HG02970 (cell line): ENCODE measurements around the gene GLCE.

ENCODE experiments used
- ATAC-seq: cut with Tn5 transposase; IDR thresholded peaks from one replicate; pipeline ENCODE4 v1.9.1; 2021; ENCODE audit warnings: mild to moderate bottlenecking, moderate library complexity, moderate number of reproducible peaks; ENCODE audit not compliant: unreplicated experiment, low FRiP score

GLCE gene

DNA sequence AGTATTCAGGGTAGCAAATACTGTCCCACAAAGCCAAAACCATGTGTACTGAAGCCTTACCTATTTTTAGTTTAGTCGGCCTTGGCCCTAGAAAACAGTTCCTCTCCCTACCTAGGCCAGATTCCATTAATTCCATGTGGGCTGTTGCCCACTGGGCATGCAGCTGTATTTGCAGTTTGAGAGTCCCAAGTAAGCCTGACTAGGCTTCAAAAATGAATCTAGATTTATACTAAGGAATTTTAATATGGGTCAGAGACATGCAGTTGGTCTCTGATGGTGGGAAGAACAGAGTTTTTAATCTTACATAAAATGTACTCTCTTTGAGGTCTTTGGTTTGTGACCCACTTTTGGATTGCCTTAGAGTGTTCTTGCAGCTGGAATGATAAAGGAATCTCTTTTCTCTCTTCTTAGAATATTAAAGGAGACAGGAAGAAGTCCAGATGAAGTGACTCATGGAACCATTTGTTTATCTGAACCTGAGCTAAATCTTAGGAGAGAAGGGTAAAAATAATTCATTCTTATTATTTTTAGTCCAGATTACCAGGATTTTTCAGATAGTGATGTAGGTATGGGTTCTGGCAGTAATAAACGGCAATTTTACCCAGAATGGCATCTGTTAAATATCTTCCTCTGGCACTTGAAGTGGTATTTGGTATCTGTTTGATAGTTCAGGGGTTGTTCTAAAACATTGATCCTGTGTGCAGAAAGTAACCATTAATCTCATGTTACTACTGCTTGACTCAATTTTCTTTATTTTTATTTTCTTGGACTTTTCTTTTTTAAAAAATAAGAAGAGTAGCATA is 33.8 kb downstream of the GLCE start:
- no peak for ATAC-seq

GRCh38 chr15:69194854-69195253 is 34.4 kb downstream of the GLCE start:
- no peak for ATAC-seq

GRCh38 chr15:69200832-69201745 is 40.7 kb downstream of the GLCE start:
- ATAC-seq = no peak

GRCh38 chr15:69206079-69206478 is 45.6 kb downstream of the GLCE start:
- ATAC-seq = no peak

GRCh38 chr15:69209661-69210060 is 49.2 kb downstream of the GLCE start:
- no peak for ATAC-seq

GRCh38 chr15:69210574-69210973 is 50.1 kb downstream of the GLCE start:
- ATAC-seq = no peak

DNA sequence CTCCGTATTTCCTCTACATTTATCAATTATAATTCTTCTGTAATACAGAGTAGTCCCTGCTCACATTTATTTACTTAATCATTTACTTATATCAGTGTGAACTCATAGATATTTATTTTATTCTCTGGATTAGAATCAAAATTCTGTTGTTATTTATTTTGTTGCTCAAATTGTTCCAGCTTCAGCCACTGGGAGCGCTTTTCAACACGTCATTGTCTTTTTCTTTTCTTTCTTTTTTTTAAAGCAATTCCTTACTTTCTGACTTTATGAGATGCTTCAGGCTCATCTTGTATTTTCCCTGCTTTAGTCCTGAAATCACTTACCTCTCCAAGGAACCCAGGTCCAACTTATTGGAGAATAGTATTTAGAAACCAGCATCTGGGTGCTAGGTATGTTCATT is 53.4 kb downstream of the GLCE start:
- ATAC-seq = no peak

DNA sequence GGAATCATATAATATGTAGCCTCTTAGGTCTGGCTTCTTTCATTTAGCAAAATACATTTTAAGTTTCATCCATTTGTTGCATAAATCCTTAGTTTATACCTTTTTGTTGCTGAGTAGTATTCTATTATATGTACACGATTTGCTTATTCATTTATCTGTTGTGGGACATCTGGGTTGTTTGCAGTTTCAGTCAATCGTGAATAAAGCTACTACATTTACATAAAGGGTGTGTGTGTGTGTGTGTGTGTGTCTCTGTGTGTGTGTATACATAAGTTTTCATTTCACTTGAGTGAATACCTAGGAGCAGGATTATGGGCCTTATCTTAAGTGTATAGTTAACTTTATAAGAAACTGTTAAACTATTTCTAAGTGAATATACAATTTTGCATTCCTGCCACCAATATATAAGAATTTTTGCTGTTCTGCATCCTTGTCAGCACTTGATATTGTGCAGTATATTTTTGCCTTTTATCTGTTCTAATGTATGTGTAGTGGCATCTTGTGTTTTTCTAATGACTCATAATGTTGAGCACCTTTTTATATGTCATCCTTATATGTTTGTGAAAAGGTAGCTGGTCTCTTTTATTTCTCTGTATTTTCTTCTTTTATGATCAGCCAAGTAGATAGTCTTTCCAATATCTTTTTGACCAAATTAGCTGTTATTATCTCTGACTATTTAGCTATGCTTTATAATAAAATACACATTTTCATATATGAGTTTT is 55.0 kb downstream of the GLCE start:
- ATAC-seq = no peak

DNA sequence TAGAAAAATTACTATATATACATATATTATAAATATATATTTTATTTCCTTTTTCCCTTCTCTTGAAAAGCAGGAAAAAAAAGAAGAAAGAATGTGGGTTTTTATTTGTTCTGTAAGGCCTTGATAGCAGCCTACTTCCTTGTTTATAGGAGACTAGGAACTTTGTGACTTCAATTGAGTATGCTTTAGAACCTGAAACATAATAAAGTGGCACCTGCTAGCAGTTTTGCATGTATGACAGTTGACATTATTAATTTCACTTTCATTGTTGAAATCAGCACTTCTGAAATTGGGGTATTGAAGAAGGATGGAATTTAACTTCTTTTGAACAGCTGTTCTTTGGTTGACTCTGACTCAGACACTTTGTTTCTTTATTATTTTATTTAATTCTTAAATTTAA is 56.9 kb downstream of the GLCE start:
- ATAC-seq = no peak

GRCh38 chr15:69219690-69220089 is 59.3 kb downstream of the GLCE start:
- ATAC-seq = no peak

GRCh38 chr15:69222002-69222474 is 61.6 kb downstream of the GLCE start:
- ATAC-seq = no peak

GRCh38 chr15:69223083-69223813 is 62.8 kb downstream of the GLCE start:
- ATAC-seq = no peak

DNA sequence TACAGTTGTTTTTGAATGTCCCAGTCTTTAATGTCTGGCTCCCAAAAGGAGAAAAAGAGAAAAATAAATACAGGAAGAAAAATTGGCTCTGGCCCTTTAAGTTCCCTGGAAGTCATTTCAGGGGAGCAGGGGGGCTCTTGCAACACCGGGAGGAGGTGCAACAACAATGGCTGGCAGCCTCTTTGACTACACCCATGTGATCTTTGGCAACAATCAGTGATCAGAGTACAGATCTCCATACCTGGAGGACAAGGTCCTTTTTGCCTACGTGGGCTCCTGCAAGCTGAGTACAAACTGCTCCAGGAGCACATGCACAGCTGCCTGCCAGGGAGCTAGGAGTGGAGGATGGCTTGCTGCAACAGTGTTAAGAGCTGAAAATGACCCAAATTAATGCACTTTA is 63.9 kb downstream of the GLCE start:
- ATAC-seq = no peak

- no peak for ATAC-seq
These were observed 65.1 kb downstream of the GLCE start for GRCh38 chr15:69225355-69226022.

- ATAC-seq = no peak
These were observed 65.6 kb downstream of the GLCE start for GRCh38 chr15:69226023-69226355.

GRCh38 chr15:69232144-69232543 is 71.7 kb downstream of the GLCE start:
- ATAC-seq = no peak

DNA sequence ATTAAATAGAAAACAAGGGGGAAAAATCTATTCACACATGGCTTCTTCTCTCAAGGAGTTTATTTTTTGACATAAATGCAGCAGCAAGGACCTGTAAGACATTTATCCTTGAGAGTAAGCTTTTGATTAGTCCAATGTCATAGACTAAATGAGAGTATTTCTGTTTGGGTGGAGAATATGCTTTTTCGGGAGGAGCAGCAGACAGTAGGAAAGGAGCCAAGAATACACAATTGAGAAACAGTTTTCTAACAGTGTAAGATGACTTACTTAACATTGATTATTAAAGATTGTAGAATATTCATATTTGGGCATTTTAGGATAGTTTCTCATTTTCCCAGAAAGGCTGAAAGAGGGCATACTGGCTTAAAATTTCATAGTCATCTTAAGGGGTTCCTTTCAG is 72.3 kb downstream of the GLCE start:
- ATAC-seq = no peak

DNA sequence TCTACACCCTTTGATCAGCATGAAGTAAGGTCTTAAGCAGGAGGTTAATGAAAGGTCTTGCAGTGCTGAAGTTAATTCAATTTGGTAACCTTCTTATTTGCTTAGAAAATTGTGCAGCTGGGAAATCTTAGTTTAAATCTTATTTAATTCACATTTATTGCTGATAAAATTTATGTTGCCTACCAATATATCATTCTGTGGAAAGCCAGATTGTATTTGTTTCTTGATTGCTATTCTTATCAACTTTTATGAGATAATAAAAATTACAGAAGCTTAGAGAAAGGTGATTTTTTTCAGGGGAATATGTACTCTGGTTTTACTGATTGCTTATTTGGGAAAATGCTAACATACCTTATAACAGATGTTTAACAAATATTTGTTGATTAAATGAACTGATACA is 74.2 kb downstream of the GLCE start:
- ATAC-seq = no peak

GRCh38 chr15:69236505-69236904 is 76.1 kb downstream of the GLCE start:
- ATAC-seq = no peak

DNA sequence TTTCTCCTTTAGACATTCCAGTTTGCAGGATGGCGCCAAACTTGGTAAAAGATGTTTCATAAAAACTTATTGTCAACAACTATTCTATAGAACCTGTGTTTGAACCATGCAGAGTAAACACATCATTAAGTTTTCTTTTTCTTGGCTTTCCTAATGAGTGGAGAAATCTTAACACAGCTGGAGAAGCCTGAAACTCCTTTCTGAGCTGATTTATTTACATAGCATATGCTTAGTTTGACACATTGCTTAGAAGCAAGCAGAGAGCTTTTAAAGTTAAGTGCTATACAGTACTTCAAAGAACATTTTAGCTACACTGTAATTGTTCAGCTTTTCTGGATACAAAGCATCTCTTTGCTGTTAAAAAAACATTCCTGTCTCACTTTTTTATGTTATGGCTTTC is 77.3 kb downstream of the GLCE start:
- no peak for ATAC-seq
